GM12878 (cell line): ENCODE measurements around the gene DPM1. TPM values are rescaled to one million over a fixed set of nuclear protein-coding genes. Genes with fewer than 3 reads are reported as not detected.

Source experiments
- ASH2L ChIP-seq: fragments of 300-600, 200-600 bp; sonication (generic); IDR thresholded peaks from 2 replicates; pipeline ENCODE4 v1.6.1; 2017; ENCODE audit warnings: low read depth, mild to moderate bottlenecking, borderline replicate concordance
- ATF7 ChIP-seq: fragments of 450-650 bp; IDR thresholded peaks from 2 replicates; pipeline ENCODE4 v1.6.1; 2016; ENCODE audit warnings: low read depth, mild to moderate bottlenecking
- CHD1 ChIP-seq: IDR thresholded peaks from 2 replicates; pipeline ENCODE4 v1.6.1; 2012; ENCODE audit warnings: low read depth, low read length, improper control_type of control experiment
- CHD4 ChIP-seq: fragments of 200-600 bp; sonication (generic); IDR thresholded peaks from 2 replicates; pipeline ENCODE4 v1.6.1; 2016; ENCODE audit warnings: mild to moderate bottlenecking
- EED ChIP-seq: sonication (generic); IDR thresholded peaks from 2 replicates; pipeline ENCODE4 v1.6.1; 2016; ENCODE audit warnings: antibody characterized with exemption, low read depth
- FOXM1 ChIP-seq: IDR thresholded peaks from 2 replicates; pipeline ENCODE4 v1.6.1; 2012; ENCODE audit warnings: low read depth, mild to moderate bottlenecking, inconsistent platforms, low read length, moderate library complexity
- JUND ChIP-seq: IDR thresholded peaks from 2 replicates; pipeline ENCODE4 v1.6.1; 2012; ENCODE audit warnings: low read depth, mild to moderate bottlenecking, low read length, improper control_type of control experiment, moderate library complexity
- KAT2A ChIP-seq: conservative IDR thresholded peaks from 2 replicates; pipeline ENCODE4 v1.6.1; 2011; ENCODE audit warnings: low read depth, low read length; ENCODE audit not compliant: control insufficient read depth
- LARP7 ChIP-seq: fragments of 450-650 bp; IDR thresholded peaks from 2 replicates; pipeline ENCODE4 v1.6.1; 2017; ENCODE audit warnings: mild to moderate bottlenecking
- PML ChIP-seq: IDR thresholded peaks from 2 replicates; pipeline ENCODE4 v1.6.1; 2012; ENCODE audit warnings: low read length, inconsistent platforms
- RAD21 ChIP-seq: IDR thresholded peaks from 2 replicates; pipeline ENCODE4 v1.6.1; 2011; ENCODE audit warnings: mild to moderate bottlenecking, low read depth, low read length, moderate library complexity; ENCODE audit not compliant: insufficient read depth
- SMAD1 ChIP-seq: fragments of 450-650 bp; IDR thresholded peaks from 2 replicates; pipeline ENCODE4 v1.6.1; 2018; ENCODE audit warnings: mild to moderate bottlenecking, low read depth; ENCODE audit not compliant: partially characterized antibody
- TARDBP ChIP-seq: IDR thresholded peaks from 2 replicates; pipeline ENCODE4 v1.6.1; 2016; ENCODE audit warnings: borderline replicate concordance
- YBX1 ChIP-seq: fragments of 450-650 bp; IDR thresholded peaks from 2 replicates; pipeline ENCODE4 v1.6.1; 2016; ENCODE audit warnings: antibody characterized with exemption
- YY1 ChIP-seq: IDR thresholded peaks from 2 replicates; pipeline ENCODE4 v1.6.1; 2011; ENCODE audit warnings: low read depth, mild to moderate bottlenecking, low read length
- ZBED1 ChIP-seq: IDR thresholded peaks from 2 replicates; pipeline ENCODE4 v1.6.1; 2016; ENCODE audit warnings: borderline replicate concordance
- ZNF24 ChIP-seq: fragments of 450-650 bp; IDR thresholded peaks from 2 replicates; pipeline ENCODE4 v1.6.1; 2017; ENCODE audit warnings: antibody characterized with exemption, mild to moderate bottlenecking
- ZNF384 ChIP-seq: IDR thresholded peaks from 2 replicates; pipeline ENCODE4 v1.6.1; 2012; ENCODE audit warnings: low read depth, mild to moderate bottlenecking, low read length, improper control_type of control experiment, borderline replicate concordance
- polyA plus RNA-seq, 11 experiments: library from polyadenylated mRNA; depleted of rRNA in 4 of 11; unstranded in 6 of 11; stranded (reverse) in 5 of 11; fragments of >200 nt; fragmentation: Nextera tagmentation in 4 of 11; fragmentation: Illumina TruSeq in 1 of 11; extraction: Ambion mirVana in 4 of 11; extraction: Trizol in 1 of 11; gene quantifications; 1 replicate in 1 of 11; 2 replicates in 10 of 11; pipeline versions ENCODE4 v1.2.1 to v1.2.3, GENCODE V29; 2011 to 2016; ENCODE audit warnings: inconsistent platforms in 2 of 11, missing spikeins in 2 of 11, low read depth in 1 of 11
- total RNA-seq, 4 experiments: library from RNA; depleted of rRNA in 3 of 4; stranded (reverse); fragments of >200 nt in 3 of 4; fragmentation: Illumina TruSeq in 1 of 4; extraction: Trizol in 1 of 4; gene quantifications; 2 replicates each; pipeline versions ENCODE4 v1.2.1 to v1.2.3, GENCODE V29; 2013 to 2021
- TF ChIP-seq, protein P1 (sequence below): fragments of 450-650 bp; formaldehyde crosslinking; IDR thresholded peaks from 2 replicates; pipeline ENCODE4 v1.5.0; 2022; ENCODE audit warnings: mild to moderate bottlenecking, missing genetic modification characterization
- TF ChIP-seq, protein P2 (sequence below): fragments of 450-650 bp; formaldehyde crosslinking; IDR thresholded peaks from 2 replicates; pipeline ENCODE4 v1.4.0; 2022; ENCODE audit warnings: mild to moderate bottlenecking, moderate library complexity
- TF ChIP-seq, protein P3 (sequence below): IDR thresholded peaks from 2 replicates; pipeline ENCODE4 v1.6.1; 2012; ENCODE audit warnings: low read length, inconsistent platforms
- TF ChIP-seq, protein P4 (sequence below): fragments of 450-650 bp; IDR thresholded peaks from 2 replicates; pipeline ENCODE4 v1.6.1; 2017; ENCODE audit warnings: low read depth, mild to moderate bottlenecking, moderate library complexity

Gene DPM1
- total and polyA plus RNA-seq, 10 of the 15 experiments (the other 5 are each of a cell fraction or from before 2014, with no cell fraction given): 53.3 to 167 (median 108) TPM

DNA sequence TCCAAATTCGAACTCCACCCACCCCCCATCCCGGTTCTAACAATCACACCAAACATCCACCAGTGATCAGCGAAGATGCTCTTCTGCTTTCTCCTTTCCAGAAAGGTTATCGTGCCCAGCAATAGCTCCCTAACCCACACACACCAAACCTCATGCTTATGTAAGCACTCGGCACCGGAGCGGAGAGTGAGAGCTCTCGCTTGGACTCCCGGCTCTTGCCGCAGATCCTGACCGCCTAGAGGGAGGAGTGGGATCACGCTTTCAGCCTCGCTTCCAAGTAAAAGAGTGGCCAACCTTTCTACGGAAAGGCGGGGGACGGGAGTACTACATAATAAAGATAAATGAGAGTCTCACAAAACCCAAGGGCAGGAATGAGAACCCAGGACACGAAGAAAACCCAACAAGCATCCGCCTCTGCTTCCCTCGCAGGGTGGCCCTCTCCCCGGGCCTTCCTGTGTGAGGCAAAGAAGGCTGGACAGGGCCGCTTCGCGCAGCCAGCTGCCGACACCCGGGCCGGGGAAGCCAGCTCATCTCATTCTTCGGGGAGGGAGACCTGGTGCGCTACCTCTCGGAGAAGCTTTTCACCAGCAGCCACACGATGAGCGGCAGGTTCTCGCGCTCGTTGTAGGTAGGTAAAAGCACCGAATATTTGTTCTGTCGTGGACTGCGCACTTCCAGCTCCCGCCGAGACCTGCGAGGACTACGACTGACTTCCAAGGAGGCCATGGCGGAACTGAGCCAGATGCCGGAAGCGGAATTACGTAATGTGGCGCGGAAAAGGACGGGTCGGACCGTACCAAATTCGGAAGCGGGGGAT, at the start of gene DPM1 (continued):
- TF ChIP-seq, protein P1, sequence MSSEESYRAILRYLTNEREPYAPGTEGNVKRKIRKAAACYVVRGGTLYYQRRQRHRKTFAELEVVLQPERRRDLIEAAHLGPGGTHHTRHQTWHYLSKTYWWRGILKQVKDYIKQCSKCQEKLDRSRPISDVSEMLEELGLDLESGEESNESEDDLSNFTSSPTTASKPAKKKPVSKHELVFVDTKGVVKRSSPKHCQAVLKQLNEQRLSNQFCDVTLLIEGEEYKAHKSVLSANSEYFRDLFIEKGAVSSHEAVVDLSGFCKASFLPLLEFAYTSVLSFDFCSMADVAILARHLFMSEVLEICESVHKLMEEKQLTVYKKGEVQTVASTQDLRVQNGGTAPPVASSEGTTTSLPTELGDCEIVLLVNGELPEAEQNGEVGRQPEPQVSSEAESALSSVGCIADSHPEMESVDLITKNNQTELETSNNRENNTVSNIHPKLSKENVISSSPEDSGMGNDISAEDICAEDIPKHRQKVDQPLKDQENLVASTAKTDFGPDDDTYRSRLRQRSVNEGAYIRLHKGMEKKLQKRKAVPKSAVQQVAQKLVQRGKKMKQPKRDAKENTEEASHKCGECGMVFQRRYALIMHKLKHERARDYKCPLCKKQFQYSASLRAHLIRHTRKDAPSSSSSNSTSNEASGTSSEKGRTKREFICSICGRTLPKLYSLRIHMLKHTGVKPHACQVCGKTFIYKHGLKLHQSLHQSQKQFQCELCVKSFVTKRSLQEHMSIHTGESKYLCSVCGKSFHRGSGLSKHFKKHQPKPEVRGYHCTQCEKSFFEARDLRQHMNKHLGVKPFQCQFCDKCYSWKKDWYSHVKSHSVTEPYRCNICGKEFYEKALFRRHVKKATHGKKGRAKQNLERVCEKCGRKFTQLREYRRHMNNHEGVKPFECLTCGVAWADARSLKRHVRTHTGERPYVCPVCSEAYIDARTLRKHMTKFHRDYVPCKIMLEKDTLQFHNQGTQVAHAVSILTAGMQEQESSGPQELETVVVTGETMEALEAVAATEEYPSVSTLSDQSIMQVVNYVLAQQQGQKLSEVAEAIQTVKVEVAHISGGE: no peak
- no peak for TF ChIP-seq ASH2L
- TF ChIP-seq TARDBP: no peak
- TF ChIP-seq RAD21: no peak
- no peak for TF ChIP-seq CHD4
- TF ChIP-seq KAT2A: no peak
- peak; percentile 94 for TF ChIP-seq YY1
- TF ChIP-seq ZBED1: 0 out of 2 replicates have a peak, but pooled peaks have one; percentile 56
- no peak for TF ChIP-seq ZNF24
- peak; percentile 86 for TF ChIP-seq SMAD1
- TF ChIP-seq, protein P2, sequence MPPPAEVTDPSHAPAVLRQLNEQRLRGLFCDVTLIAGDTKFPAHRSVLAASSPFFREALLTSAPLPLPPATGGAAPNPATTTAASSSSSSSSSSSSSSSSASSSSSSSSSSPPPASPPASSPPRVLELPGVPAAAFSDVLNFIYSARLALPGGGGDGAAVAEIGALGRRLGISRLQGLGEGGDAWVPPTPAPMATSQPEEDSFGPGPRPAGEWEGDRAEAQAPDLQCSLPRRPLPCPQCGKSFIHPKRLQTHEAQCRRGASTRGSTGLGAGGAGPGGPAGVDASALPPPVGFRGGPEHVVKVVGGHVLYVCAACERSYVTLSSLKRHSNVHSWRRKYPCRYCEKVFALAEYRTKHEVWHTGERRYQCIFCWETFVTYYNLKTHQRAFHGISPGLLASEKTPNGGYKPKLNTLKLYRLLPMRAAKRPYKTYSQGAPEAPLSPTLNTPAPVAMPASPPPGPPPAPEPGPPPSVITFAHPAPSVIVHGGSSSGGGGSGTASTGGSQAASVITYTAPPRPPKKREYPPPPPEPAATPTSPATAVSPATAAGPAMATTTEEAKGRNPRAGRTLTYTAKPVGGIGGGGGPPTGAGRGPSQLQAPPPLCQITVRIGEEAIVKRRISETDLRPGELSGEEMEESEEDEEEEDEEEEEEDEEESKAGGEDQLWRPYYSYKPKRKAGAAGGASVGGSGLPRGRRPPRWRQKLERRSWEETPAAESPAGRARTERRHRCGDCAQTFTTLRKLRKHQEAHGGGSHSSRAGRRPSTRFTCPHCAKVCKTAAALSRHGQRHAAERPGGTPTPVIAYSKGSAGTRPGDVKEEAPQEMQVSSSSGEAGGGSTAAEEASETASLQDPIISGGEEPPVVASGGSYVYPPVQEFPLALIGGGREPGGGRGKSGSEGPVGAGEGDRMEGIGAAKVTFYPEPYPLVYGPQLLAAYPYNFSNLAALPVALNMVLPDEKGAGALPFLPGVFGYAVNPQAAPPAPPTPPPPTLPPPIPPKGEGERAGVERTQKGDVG (CRISPR knock-in tag): no peak
- TF ChIP-seq YBX1: no peak
- TF ChIP-seq, protein P3, sequence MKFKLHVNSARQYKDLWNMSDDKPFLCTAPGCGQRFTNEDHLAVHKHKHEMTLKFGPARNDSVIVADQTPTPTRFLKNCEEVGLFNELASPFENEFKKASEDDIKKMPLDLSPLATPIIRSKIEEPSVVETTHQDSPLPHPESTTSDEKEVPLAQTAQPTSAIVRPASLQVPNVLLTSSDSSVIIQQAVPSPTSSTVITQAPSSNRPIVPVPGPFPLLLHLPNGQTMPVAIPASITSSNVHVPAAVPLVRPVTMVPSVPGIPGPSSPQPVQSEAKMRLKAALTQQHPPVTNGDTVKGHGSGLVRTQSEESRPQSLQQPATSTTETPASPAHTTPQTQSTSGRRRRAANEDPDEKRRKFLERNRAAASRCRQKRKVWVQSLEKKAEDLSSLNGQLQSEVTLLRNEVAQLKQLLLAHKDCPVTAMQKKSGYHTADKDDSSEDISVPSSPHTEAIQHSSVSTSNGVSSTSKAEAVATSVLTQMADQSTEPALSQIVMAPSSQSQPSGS: no peak
- TF ChIP-seq, protein P4, sequence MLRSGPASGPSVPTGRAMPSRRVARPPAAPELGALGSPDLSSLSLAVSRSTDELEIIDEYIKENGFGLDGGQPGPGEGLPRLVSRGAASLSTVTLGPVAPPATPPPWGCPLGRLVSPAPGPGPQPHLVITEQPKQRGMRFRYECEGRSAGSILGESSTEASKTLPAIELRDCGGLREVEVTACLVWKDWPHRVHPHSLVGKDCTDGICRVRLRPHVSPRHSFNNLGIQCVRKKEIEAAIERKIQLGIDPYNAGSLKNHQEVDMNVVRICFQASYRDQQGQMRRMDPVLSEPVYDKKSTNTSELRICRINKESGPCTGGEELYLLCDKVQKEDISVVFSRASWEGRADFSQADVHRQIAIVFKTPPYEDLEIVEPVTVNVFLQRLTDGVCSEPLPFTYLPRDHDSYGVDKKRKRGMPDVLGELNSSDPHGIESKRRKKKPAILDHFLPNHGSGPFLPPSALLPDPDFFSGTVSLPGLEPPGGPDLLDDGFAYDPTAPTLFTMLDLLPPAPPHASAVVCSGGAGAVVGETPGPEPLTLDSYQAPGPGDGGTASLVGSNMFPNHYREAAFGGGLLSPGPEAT: peak; percentile 96
- TF ChIP-seq JUND: no peak
- TF ChIP-seq CHD1: no peak
- TF ChIP-seq ATF7: no peak
- no peak for TF ChIP-seq ZNF384
- TF ChIP-seq FOXM1: no peak
- peak; percentile 96 for TF ChIP-seq PML
- 0 out of 2 replicates have a peak, but pooled peaks have one; percentile 18 for TF ChIP-seq EED
- peak; percentile 60; the same call in 1 of the 2 replicates for TF ChIP-seq LARP7
